Suppressor macrophage (primary cell): ENCODE measurements around the gene OBSCN.

Source experiments
- DNase-seq, 4 experiments: peaks; one replicate each; pipeline ENCODE4 v3.0.0-alpha.2; 2020 to 2022

OBSCN gene

GRCh38 chr1:228385232-228385631 is 177.4 kb downstream of the OBSCN start:
- DNase-seq, result no peak

GRCh38 chr1:228387321-228387720 is 179.5 kb downstream of the OBSCN start:
- DNase-seq, result no peak

GRCh38 chr1:228390649-228391048 is 182.8 kb downstream of the OBSCN start:
- DNase-seq, result no peak

GRCh38 chr1:228391411-228392020 is 183.7 kb downstream of the OBSCN start:
- no peak for DNase-seq

- DNase-seq, result no peak
These were observed 184.5 kb downstream of the OBSCN start for GRCh38 chr1:228392111-228392936.

- peak in 3 of 4 experiments; percentile 34 to 58 (median 53) for DNase-seq
These were observed 185.4 kb downstream of the OBSCN start for GRCh38 chr1:228393268-228393701.

GRCh38 chr1:228393811-228394570 is 186.1 kb downstream of the OBSCN start:
- no peak for DNase-seq

GRCh38 chr1:228394571-228395394 is 186.9 kb downstream of the OBSCN start:
- DNase-seq, result no peak

- no peak for DNase-seq
These were observed 189.2 kb downstream of the OBSCN start for GRCh38 chr1:228396770-228397662.

GRCh38 chr1:228397966-228398365 is 190.1 kb downstream of the OBSCN start:
- no peak for DNase-seq

GRCh38 chr1:228398741-228399461 is 191.1 kb downstream of the OBSCN start:
- no peak for DNase-seq

GRCh38 chr1:228399531-228400236 is 191.8 kb downstream of the OBSCN start:
- DNase-seq, result no peak

- DNase-seq, result no peak
These were observed 192.4 kb downstream of the OBSCN start for GRCh38 chr1:228400237-228400651.

GRCh38 chr1:228400692-228401454 is 193.0 kb downstream of the OBSCN start:
- no peak for DNase-seq

- no peak for DNase-seq
These were observed 194.2 kb downstream of the OBSCN start for GRCh38 chr1:228401782-228402640.

- DNase-seq, result no peak
These were observed 194.8 kb downstream of the OBSCN start for GRCh38 chr1:228402641-228403025.

- DNase-seq, result no peak
These were observed 195.4 kb downstream of the OBSCN start for GRCh38 chr1:228403231-228403631.

GRCh38 chr1:228404107-228404720 is 196.4 kb downstream of the OBSCN start:
- DNase-seq, result peak in 3 of 4 experiments; percentile 14 to 29 (median 14)
